Transverse colon (tissue), 4 donors: ENCODE data around the gene SNRNP48. TPM values are rescaled to one million over a fixed set of nuclear protein-coding genes. Genes with fewer than 3 reads are reported as not detected.

ENCODE experiments used
- DNase-seq: peaks from one replicate; pipeline ENCODE4 v3.0.0-alpha.2; 2019
- H3K27ac ChIP-seq, 4 donors: fragments of 200-600 bp; sonication (generic); 2 replicates each; pipeline ENCODE4 v1.5.1; 2016 to 2018; ENCODE audit warnings: inconsistent platforms in 4 of 4
- H3K27me3 ChIP-seq: fragments of 200-600 bp; sonication (generic); 2 replicates; pipeline ENCODE4 v1.5.1; 2017; ENCODE audit warnings: inconsistent platforms
- H3K36me3 ChIP-seq, 4 donors: fragments of 200-600 bp; sonication (generic); 2 replicates each; pipeline ENCODE4 v1.5.1; 2017 to 2019; ENCODE audit warnings: inconsistent platforms in 4 of 4
- H3K4me1 ChIP-seq, 4 donors: fragments of 200-600 bp; sonication (generic); 2 replicates each; pipeline ENCODE4 v1.5.1; 2017 to 2020; ENCODE audit warnings: inconsistent platforms in 4 of 4
- H3K4me3 ChIP-seq, 4 donors: fragments of 200-600 bp; sonication (generic); 1 replicate in 1 of 4; 2 replicates in 3 of 4; pipeline versions ENCODE4 v1.5.1 to v1.6.1; 2017 to 2019; ENCODE audit warnings: inconsistent platforms in 4 of 4
- H3K9me3 ChIP-seq, 2 donors: fragments of 200-600 bp; sonication (generic); 2 replicates each; pipeline ENCODE4 v1.5.1; 2017 to 2019; ENCODE audit warnings: inconsistent platforms in 2 of 2
- EP300 ChIP-seq: sonication (generic); formaldehyde crosslinking; IDR thresholded peaks from one replicate; pipeline ENCODE4 v1.6.1; 2017; ENCODE audit warnings: antibody characterized with exemption, low read depth
- POLR2A ChIP-seq: fragments of 450-650 bp; IDR thresholded peaks from one replicate; pipeline ENCODE4 v1.6.1; 2016; ENCODE audit warnings: antibody characterized with exemption, mild to moderate bottlenecking, moderate library complexity
- POLR2AphosphoS5 ChIP-seq, 3 donors: sonication (generic); formaldehyde crosslinking; IDR thresholded peaks; one replicate each; pipeline ENCODE4 v1.6.1; 2016; ENCODE audit warnings: antibody characterized with exemption in 3 of 3
- WGBS, 2 donors: methylation state at CpG; one replicate each; pipeline ENCODE4 v1.1.5; 2018; ENCODE audit warnings: low coverage in 1 of 2; 5-methylcytosine and 5-hydroxymethylcytosine counted together
- in situ Hi-C, 4 donors: fragments of 200-750 bp; cut with MboI; loops; one replicate each; pipeline versions ENCODE4 v1.15.0 to v1.15.1; 2017; ENCODE audit warnings: low sequenced_read_pairs in 3 of 4, low pct_ligation_motif_present in 1 of 4, low pct_unique_long_range_greater_than_20kb in 1 of 4
- intact Hi-C: fragments of 100-400 bp; cut with DNase I; formaldehyde crosslinking; loops from one replicate; pipeline ENCODE4 v1.15.1; 2023; ENCODE audit warnings: low total_unique reads
- total RNA-seq, 4 donors: library from RNA; depleted of rRNA; stranded (reverse); fragments of >200 nt; gene quantifications; one replicate each; pipeline ENCODE4 v1.1.0, GENCODE V29; 2016
- TF ChIP-seq, protein P1 (sequence below), 5 experiments: fragments of 200-600 bp in 3 of 5; fragments of 450-650 bp in 2 of 5; sonication (generic) in 3 of 5; IDR thresholded peaks; 1 replicate in 2 of 5; 2 replicates in 3 of 5; pipeline ENCODE4 v1.5.1; 2016 to 2017; ENCODE audit warnings: antibody characterized with exemption in 5 of 5, inconsistent platforms in 3 of 5, mild to moderate bottlenecking in 2 of 5, moderate library complexity in 1 of 5

The SNRNP48 gene
- total RNA-seq, 4 donors from 2014 or later: 7.9 to 31.8 (median 16.6) TPM

GRCh38 chr6:7545316-7546019 is 44.5 kb upstream of the SNRNP48 start:
- 82 to 89% methylated on average over 8 to 12 of the region's 12 CpGs for WGBS, 2 donors
- Histone ChIP-seq H3K4me3 (no peak overlapping the region), H3K36me3 (no peaks in the 10 kb centered on the region), H3K9me3 (no peaks in the 10 kb centered on the region), H3K4me1 (peaks cover 7 to 62% (median 36%) of the 10 kb centered on the region in 4 donors), H3K27ac (peak overlapping the region; percentile 78 to 88 (median 86)), H3K27me3 (peaks cover 35% of the 10 kb centered on the region)
- in situ Hi-C loops: no loop called here
- no peak for DNase-seq
- TF ChIP-seq EP300 (no peak), POLR2A (no peak), POLR2AphosphoS5 (IDR thresholded peaks at IDR 0.05) (no peak)
- TF ChIP-seq, protein P1, sequence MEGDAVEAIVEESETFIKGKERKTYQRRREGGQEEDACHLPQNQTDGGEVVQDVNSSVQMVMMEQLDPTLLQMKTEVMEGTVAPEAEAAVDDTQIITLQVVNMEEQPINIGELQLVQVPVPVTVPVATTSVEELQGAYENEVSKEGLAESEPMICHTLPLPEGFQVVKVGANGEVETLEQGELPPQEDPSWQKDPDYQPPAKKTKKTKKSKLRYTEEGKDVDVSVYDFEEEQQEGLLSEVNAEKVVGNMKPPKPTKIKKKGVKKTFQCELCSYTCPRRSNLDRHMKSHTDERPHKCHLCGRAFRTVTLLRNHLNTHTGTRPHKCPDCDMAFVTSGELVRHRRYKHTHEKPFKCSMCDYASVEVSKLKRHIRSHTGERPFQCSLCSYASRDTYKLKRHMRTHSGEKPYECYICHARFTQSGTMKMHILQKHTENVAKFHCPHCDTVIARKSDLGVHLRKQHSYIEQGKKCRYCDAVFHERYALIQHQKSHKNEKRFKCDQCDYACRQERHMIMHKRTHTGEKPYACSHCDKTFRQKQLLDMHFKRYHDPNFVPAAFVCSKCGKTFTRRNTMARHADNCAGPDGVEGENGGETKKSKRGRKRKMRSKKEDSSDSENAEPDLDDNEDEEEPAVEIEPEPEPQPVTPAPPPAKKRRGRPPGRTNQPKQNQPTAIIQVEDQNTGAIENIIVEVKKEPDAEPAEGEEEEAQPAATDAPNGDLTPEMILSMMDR (IDR thresholded peaks at IDR 0.05): no peak
- intact Hi-C loops: no loop called here

- H3K27ac ChIP-seq: peak overlapping the region; percentile 78 to 88 (median 86)
- H3K4me3 ChIP-seq: no peak overlapping the region
- 70 to 82% methylated on average over 4 to 6 of the region's 6 CpGs for WGBS, 2 donors
- in situ Hi-C loops (no loop called here), intact Hi-C loops (no loop called here)
- H3K36me3 ChIP-seq: no peaks in the 10 kb centered on the region
- H3K4me1 ChIP-seq: peaks cover 7 to 61% (median 33%) of the 10 kb centered on the region in 4 donors
- H3K9me3 ChIP-seq: no peaks in the 10 kb centered on the region
- DNase-seq: no peak
- H3K27me3 ChIP-seq: peaks cover 29% of the 10 kb centered on the region
- TF ChIP-seq POLR2A (peak; percentile 21), EP300 (no peak)
These were observed 44.0 kb upstream of the SNRNP48 start for GRCh38 chr6:7546020-7546369.

GRCh38 chr6:7546383-7546782 is 43.6 kb upstream of the SNRNP48 start:
- no peaks in the 10 kb centered on the region for H3K9me3 ChIP-seq
- H3K27me3 ChIP-seq: peaks cover 26% of the 10 kb centered on the region
- in situ Hi-C loops (no loop called here), intact Hi-C loops (no loop called here)
- peaks cover 7 to 58% (median 30%) of the 10 kb centered on the region in 4 donors for H3K4me1 ChIP-seq
- no peak overlapping the region for H3K4me3 ChIP-seq
- TF ChIP-seq EP300 (no peak), POLR2AphosphoS5 (IDR thresholded peaks at IDR 0.05) (no peak), POLR2A (no peak)
- TF ChIP-seq, protein P1 (IDR thresholded peaks at IDR 0.05): no peak
- H3K27ac ChIP-seq: peak overlapping the region; percentile 78 to 88 (median 86)
- H3K36me3 ChIP-seq: no peaks in the 10 kb centered on the region
- 77 to 85% methylated on average over 2 of the region's 2 CpGs for WGBS, 2 donors
- DNase-seq: no peak

DNA sequence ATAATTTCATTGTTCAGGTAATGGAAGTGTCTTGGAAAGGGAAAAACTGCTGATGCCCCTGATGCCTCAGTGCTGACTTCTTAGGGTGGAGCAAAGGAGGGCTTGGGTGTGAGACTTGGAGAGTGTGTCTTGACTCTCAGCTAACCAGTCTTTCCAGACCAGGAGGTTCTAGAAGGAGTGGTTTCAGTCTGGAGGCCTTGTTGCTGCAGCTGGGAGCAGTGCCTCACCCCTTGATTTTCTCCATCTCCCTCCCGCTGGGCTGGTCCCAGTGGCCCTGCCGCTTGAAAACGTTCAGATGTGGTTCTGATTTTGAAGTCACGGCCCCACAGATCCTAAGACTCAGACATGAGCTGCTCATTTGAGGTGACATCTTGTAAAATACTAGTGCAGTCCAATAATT is 43.1 kb upstream of the SNRNP48 start:
- no peaks in the 10 kb centered on the region for H3K9me3 ChIP-seq
- peaks cover 24% of the 10 kb centered on the region for H3K27me3 ChIP-seq
- peak; percentile 37 for DNase-seq
- in situ Hi-C loops: no loop called here
- peak overlapping the region; percentile 78 to 88 (median 86) for H3K27ac ChIP-seq
- intact Hi-C loops: no loop called here
- whole genome bisulfite sequencing, 2 donors: 70% methylated on average over 4 of the region's 4 CpGs; no CpG with 5 or more reads in 1 of the 2 donors
- H3K4me3 ChIP-seq: no peak overlapping the region
- H3K36me3 ChIP-seq: no peaks in the 10 kb centered on the region
- peak; percentile 14 for TF ChIP-seq POLR2A
- peak in 1 of 3 donors; percentile 25 for TF ChIP-seq POLR2AphosphoS5 (IDR thresholded peaks at IDR 0.05)
- TF ChIP-seq EP300: no peak
- H3K4me1 ChIP-seq: peaks cover 7 to 62% (median 27%) of the 10 kb centered on the region in 4 donors

DNA sequence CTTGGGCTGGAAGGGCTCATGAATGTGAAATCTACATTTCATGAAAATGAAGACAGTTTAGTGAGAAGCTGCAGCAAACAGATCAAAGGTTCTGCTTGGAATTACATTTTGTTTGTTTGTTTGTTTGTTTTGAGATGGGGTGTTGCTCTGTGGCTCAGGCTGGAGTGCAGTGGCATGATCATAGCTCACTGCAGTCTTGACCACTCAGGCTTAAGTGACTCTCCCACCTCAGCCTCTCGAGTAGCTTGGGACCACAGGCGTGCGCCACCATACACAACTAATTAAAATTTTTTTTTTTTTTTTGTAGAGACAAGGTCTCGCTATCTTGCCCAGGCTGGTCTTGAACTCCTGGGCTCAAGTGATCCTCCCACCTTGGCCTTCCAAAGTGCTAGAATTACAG is 42.7 kb upstream of the SNRNP48 start:
- H3K4me3 ChIP-seq: no peak overlapping the region
- in situ Hi-C loops: no loop called here
- no peaks in the 10 kb centered on the region for H3K36me3 ChIP-seq
- intact Hi-C loops: no loop called here
- no peaks in the 10 kb centered on the region for H3K9me3 ChIP-seq
- peaks cover 7 to 64% (median 23%) of the 10 kb centered on the region in 4 donors for H3K4me1 ChIP-seq
- H3K27me3 ChIP-seq: peaks cover 20% of the 10 kb centered on the region
- no peak for DNase-seq
- H3K27ac ChIP-seq: peak overlapping the region; percentile 78 to 88 (median 86)
- TF ChIP-seq, protein P1 (IDR thresholded peaks at IDR 0.05): no peak
- TF ChIP-seq POLR2AphosphoS5 (IDR thresholded peaks at IDR 0.05) (no peak), POLR2A (no peak), EP300 (no peak)
- 93 to 95% methylated on average over 4 of the region's 4 CpGs for WGBS, 2 donors
